ENCODE measurements around the gene MYT1. TPM values are rescaled to one million over a fixed set of nuclear protein-coding genes. Genes with fewer than 3 reads are reported as not detected.
"Not testable (repeated sequence)": the region's sequence is repeated elsewhere in the genome, so short reads cannot be mapped to it uniquely, and the experiment has no call there.

The MYT1 gene
- total RNA-seq, result under 1 TPM; 0.19 to 0.22 TPM

DNA sequence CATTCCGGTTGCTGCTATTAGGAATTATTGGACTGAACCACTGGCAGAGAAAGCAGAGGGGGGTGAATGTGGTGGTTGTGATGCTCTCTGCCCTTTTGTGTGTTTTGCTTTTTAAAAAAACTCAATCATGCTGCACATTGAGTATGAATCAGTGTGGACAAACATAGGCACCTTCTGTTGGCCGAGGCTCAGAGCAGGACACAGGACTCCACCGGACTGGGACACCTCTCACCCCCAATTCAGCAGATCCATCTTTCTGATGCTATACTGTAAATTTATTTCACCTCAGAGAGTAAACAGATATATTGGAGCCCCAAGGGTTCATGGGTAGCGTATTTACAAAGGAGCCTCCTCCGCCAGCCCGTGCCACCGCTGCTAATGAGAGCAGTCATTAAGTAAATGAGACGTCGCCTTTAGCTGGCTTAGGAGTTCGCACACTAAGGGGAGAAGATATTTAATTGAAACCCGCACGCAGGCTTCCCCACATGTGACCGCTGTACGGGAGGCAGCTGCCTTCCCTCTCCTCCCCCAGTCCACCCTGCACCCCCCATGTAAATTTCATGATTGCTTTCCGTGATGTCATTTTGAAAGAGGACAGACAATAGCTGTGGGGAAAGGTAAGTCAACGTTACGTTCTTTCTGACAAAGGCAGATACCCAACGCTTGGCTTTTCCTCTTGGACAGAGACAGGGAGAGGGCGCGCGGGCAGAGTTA lies at the start of gene MYT1:
Gene MYT1, plus strand, starts transcription at position 330 of the 714 bp plus-strand sequence. CDS start 34,410 bp downstream, outside the sequence.
- Histone ChIP-seq H3K4me1 (no peaks in the 10 kb centered on the region), H3K9me3 (no peaks in the 10 kb centered on the region), H3K27me3 (peaks cover 14% of the 10 kb centered on the region), H3K36me3 (no peaks in the 10 kb centered on the region), H3K27ac (no peak within 1 kb of the TSS), H3K4me3 (no peak within 1 kb of the TSS), H3K9ac (ENCODE audit: low read depth in 2 of 2, low read length in 2 of 2) (no peak within 1 kb of the TSS)
- DNase-seq, result no peak
- TF ChIP-seq, protein P1, sequence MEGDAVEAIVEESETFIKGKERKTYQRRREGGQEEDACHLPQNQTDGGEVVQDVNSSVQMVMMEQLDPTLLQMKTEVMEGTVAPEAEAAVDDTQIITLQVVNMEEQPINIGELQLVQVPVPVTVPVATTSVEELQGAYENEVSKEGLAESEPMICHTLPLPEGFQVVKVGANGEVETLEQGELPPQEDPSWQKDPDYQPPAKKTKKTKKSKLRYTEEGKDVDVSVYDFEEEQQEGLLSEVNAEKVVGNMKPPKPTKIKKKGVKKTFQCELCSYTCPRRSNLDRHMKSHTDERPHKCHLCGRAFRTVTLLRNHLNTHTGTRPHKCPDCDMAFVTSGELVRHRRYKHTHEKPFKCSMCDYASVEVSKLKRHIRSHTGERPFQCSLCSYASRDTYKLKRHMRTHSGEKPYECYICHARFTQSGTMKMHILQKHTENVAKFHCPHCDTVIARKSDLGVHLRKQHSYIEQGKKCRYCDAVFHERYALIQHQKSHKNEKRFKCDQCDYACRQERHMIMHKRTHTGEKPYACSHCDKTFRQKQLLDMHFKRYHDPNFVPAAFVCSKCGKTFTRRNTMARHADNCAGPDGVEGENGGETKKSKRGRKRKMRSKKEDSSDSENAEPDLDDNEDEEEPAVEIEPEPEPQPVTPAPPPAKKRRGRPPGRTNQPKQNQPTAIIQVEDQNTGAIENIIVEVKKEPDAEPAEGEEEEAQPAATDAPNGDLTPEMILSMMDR (IDR thresholded peaks at IDR 0.05), result no peak
- intact Hi-C loops (cut with DNase I), result loop anchor here (10.0 kb wide), 1 partner anchor 1139 kb away; no protein-coding TSS in a partner anchor

GRCh38 chr20:64115171-64115911 lies 48.9 kb upstream of the MYT1 start:
- intact Hi-C loops (cut with DNase I), result no loop called here
- no peak for DNase-seq
- TF ChIP-seq, protein P1 (IDR thresholded peaks at IDR 0.05), result no peak
- no peaks in the 10 kb centered on the region for H3K4me1 ChIP-seq
- H3K9ac ChIP-seq (ENCODE audit: low read depth in 2 of 2, low read length in 2 of 2), result no peak overlapping the region
- no peaks in the 10 kb centered on the region for H3K9me3 ChIP-seq
- no peaks in the 10 kb centered on the region for H3K27me3 ChIP-seq
- H3K27ac ChIP-seq, result no peak overlapping the region
- H3K36me3 ChIP-seq, result no peaks in the 10 kb centered on the region
- no peak overlapping the region for H3K4me3 ChIP-seq

- no peak for DNase-seq
- H3K27me3 ChIP-seq, result no peaks in the 10 kb centered on the region
- no peak overlapping the region for H3K27ac ChIP-seq
- no peak overlapping the region for H3K4me3 ChIP-seq
- intact Hi-C loops (cut with DNase I), result no loop called here
- H3K9ac ChIP-seq (ENCODE audit: low read depth in 2 of 2, low read length in 2 of 2), result no peak overlapping the region
- H3K9me3 ChIP-seq, result no peaks in the 10 kb centered on the region
- TF ChIP-seq, protein P1 (IDR thresholded peaks at IDR 0.05), result no peak
- H3K4me1 ChIP-seq, result no peaks in the 10 kb centered on the region
- no peaks in the 10 kb centered on the region for H3K36me3 ChIP-seq
These were observed 48.2 kb upstream of the MYT1 start for GRCh38 chr20:64116016-64116415.

- intact Hi-C loops (cut with DNase I), result no loop called here
- Histone ChIP-seq H3K4me3 (no peak overlapping the region), H3K9me3 (no peaks in the 10 kb centered on the region), H3K27me3 (no peaks in the 10 kb centered on the region), H3K9ac (ENCODE audit: low read depth in 2 of 2, low read length in 2 of 2) (no peak overlapping the region), H3K36me3 (no peaks in the 10 kb centered on the region), H3K4me1 (no peaks in the 10 kb centered on the region), H3K27ac (no peak overlapping the region)
- no peak for DNase-seq
- TF ChIP-seq, protein P1 (IDR thresholded peaks at IDR 0.05), result no peak
These were observed 47.5 kb upstream of the MYT1 start for GRCh38 chr20:64116541-64117431.

- intact Hi-C loops (cut with DNase I); H3K4me3 ChIP-seq; H3K4me1 ChIP-seq; H3K36me3 ChIP-seq; H3K9me3 ChIP-seq; DNase-seq; H3K27me3 ChIP-seq; H3K9ac ChIP-seq (ENCODE audit: low read depth in 2 of 2, low read length in 2 of 2); H3K27ac ChIP-seq: not testable (repeated sequence)
These were observed 46.8 kb upstream of the MYT1 start for GRCh38 chr20:64117432-64117777.

Measured in colonic mucosa (tissue), 4 donors.